NCI-H524 (cell line): ENCODE data around the gene OCIAD2.
"Not testable (repeated sequence)": the region's sequence is repeated elsewhere in the genome, so short reads cannot be mapped to it uniquely, and the experiment has no call there.

Experiments used
- DNase-seq, 2 experiments: peaks; one replicate each; lab custom pipeline; 2025; lab: John Stamatoyannopoulos, UW

The OCIAD2 gene

DNA sequence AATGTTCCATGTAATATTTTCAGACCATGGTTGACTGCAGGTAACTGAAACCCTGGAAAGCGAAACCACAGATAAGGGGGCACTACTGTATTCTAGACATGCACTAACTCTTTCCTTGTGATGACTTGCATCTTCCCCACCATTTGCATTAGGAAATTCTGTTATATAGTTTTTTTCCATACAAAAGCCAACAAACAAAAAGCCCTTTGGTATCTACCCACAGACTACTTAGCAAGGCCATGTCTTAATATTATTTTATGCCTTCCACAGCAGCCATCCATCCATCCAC lies 52.2 kb downstream of the OCIAD2 start:
- no peak for DNase-seq

DNA sequence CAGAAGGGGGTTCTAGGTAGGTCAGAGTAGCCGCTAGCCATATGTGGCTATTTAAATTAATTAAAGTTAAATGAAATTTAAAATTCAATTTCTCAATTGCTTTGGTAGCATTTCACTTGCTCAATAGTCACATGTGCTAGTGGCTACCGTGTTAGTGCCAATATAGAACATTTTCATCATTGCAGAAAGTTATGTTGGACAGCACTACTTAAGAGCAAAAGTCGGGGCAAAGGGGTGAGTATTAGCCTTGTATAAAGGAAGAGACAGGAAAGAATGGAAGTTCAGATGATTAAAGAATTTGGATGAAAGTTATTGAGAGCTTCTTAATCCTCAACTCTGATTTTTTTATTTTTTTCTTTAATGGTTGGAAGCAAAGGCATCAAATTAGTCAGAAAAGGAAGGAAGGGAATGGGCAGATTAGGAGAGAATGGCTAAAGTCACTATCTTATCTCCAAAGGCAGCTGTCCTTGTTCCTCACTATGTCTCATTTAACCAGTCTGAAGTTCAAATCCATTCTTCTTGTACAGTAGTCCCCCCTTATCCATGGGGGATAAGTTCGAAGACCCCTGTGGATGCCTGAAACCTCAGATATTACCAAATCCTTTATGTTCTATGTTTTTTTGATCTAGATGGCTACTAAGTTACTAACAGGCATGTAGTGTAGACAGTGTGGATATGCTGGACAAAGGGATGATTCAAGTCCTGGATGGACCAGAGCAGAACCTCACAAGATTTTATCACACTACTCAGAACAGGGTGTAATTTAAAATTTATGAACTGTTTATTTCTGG lies 52.8 kb downstream of the OCIAD2 start:
- no peak for DNase-seq

DNA sequence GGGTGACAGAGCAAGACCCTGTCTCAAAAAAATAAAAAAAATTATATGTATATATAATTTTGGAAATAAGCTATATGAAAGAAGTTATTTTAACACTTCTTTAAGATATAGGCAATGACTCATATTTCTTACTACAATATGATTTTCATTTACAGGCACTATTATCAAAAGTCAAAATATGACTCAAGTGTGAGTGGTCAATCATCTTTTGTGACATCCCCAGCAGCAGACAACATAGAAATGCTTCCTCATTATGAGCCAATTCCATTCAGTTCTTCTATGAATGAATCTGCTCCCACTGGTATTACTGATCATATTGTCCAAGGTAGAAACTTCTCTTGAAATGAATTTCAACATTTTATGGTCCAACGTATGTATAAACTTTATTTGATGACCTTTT lies 54.9 kb downstream of the OCIAD2 start:
- no peak for DNase-seq

DNA sequence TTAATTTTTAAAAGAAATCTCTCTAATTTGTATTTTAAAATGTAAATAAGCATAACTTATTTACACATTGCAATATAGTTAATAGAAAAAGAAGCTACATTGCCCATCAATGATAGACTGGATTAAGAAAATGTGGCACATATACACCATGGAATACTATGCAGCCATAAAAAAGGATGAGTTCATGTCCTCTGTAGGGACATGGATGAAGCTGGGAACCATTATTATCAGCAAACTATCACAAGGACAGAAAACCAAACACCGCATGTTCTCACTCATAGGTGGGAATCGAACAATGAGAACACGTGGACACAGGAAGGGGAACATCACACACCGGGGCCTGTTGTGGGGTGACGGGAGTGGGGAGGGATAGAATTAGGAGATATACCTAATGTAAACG lies 57.8 kb downstream of the OCIAD2 start:
- not testable (repeated sequence) for DNase-seq

DNA sequence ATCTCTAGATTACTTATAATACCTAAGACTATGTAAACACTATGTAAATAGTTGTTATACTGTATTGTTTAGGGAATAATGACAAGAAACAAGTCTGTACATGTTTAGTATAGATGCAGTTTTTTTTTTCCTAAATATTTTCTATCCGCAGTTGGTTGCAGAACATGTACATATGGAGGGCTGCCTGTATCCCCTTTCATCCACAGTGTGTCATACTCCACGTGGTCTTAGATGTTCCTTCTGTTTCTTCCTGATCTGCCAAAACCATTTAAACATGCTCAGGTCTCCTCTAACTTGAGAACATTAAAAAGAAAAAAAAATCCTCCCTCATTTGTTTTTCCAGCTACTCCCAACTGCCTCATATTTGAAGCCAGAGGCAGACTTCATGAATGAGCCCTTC lies 61.7 kb downstream of the OCIAD2 start:
- peak in 1 of 2 experiments; percentile 57 for DNase-seq

DNA sequence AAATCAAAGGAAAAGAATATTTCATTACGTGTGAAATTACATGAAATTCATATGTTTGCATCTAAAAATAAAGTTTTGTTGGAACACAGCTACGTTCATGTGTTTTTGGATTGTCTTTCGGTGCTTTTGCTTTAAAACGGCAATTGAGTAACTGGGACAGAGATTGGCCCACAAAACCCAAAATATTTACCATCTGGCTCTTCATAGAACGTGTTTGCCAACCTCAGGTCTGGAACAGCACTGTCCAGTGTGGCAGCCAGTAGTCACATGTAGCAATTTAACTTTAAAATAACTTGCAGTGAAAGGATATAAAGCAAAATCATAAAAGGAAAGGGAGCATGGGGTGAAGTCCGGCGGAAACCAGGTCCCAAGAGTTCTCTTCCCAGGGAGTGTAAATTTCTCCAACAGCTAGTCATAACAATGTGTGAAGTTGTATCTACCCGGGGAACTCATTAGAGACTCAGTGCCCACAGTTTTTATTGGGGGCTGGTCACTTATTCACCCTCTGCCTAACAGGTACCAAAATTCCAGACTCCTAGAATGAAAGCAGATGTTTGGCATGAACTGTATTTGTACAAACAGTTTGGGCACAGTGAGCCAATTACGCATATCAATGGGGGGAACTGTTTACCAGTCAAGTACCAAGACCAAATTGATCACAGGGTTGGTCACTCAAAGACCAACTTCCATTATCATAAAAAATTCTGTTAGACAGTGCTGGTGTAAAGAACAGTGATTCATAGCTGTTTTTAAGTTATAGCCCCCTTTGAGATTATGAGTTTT lies 65.3 kb downstream of the OCIAD2 start:
- no peak for DNase-seq

DNA sequence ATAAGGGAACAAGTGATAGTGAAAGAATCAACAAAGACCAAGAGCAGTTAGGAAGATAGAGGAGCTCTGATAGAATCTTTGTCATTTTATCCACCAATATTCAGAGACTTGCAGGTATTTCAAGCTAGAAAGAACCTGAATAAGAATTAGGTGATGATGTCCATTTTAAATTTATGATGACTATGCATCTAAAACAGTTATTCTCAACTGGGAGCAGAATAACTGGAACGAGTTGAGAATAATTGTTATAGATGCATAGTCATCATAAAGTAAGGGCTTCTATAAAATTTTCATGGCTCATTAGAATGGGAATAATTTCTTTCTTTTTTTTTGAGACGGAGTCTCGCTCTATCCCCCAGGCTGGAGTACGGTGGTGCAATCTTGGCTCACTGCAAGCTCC lies 69.9 kb downstream of the OCIAD2 start:
- DNase-seq: no peak
